SIG-M5 (cell line): ENCODE results near the gene SOX15.
"Not testable (repeated sequence)": the region's sequence is repeated elsewhere in the genome, so short reads cannot be mapped to it uniquely, and the experiment has no call there.

ENCODE experiments used
- DNase-seq: peaks from one replicate; lab custom pipeline; 2025; lab: John Stamatoyannopoulos, UW

SOX15 gene

GRCh38 chr17:7589891-7590691 is at the start of gene SOX15:
SOX15 (minus strand) TSS chr17:7590094; CDS start chr17:7589676, 418 bp downstream.
- DNase-seq: no peak

GRCh38 chr17:7636163-7636562 is 46.3 kb upstream of the SOX15 start:
- DNase-seq: no peak

- DNase-seq: no peak
Observed at GRCh38 chr17:7634384-7634783, 44.5 kb upstream of the SOX15 start.

- DNase-seq: no peak
Observed at GRCh38 chr17:7633093-7633492, 43.2 kb upstream of the SOX15 start.

GRCh38 chr17:7632492-7632894 is 42.6 kb upstream of the SOX15 start:
- DNase-seq: no peak

GRCh38 chr17:7631398-7632380 is 41.8 kb upstream of the SOX15 start:
- DNase-seq: no peak

GRCh38 chr17:7629939-7630571 is 40.2 kb upstream of the SOX15 start, which contains the start of gene SHBG:
SHBG (plus strand) TSS chr17:7630135; CDS start chr17:7630173, 38 bp downstream.
- DNase-seq: no peak

GRCh38 chr17:7627250-7628121 is 37.6 kb upstream of the SOX15 start, which contains the start of gene SAT2:
SAT2 (minus strand) TSS chr17:7627821; CDS start chr17:7627635, 186 bp downstream.
- DNase-seq: no peak

GRCh38 chr17:7626956-7627249 is 37.0 kb upstream of the SOX15 start:
- no peak for DNase-seq

GRCh38 chr17:7626307-7626706 is 36.4 kb upstream of the SOX15 start:
- DNase-seq: no peak

- not testable (repeated sequence) for DNase-seq
Observed at GRCh38 chr17:7625749-7626148, 35.9 kb upstream of the SOX15 start.

- no peak for DNase-seq
Observed at GRCh38 chr17:7623661-7624060, 33.8 kb upstream of the SOX15 start.

GRCh38 chr17:7620835-7621234 is 30.9 kb upstream of the SOX15 start:
- DNase-seq: no peak

- DNase-seq: no peak
Observed at GRCh38 chr17:7618608-7619007, 28.7 kb upstream of the SOX15 start.

GRCh38 chr17:7615265-7615747 is 25.4 kb upstream of the SOX15 start:
- no peak for DNase-seq

- peak; percentile 100 for DNase-seq
Observed at GRCh38 chr17:7614425-7615264, 24.8 kb upstream of the SOX15 start, which contains the start of gene FXR2. FXR2 (minus strand) TSS chr17:7614897; CDS start chr17:7614532, 365 bp downstream.

- DNase-seq: no peak
Observed at GRCh38 chr17:7613769-7614424, 24.0 kb upstream of the SOX15 start.

- no peak for DNase-seq
Observed at GRCh38 chr17:7612294-7612640, 22.4 kb upstream of the SOX15 start.

GRCh38 chr17:7611635-7612293 is 21.9 kb upstream of the SOX15 start:
- DNase-seq: no peak
